ENCODE measurements around the gene KDM3B.

DNA sequence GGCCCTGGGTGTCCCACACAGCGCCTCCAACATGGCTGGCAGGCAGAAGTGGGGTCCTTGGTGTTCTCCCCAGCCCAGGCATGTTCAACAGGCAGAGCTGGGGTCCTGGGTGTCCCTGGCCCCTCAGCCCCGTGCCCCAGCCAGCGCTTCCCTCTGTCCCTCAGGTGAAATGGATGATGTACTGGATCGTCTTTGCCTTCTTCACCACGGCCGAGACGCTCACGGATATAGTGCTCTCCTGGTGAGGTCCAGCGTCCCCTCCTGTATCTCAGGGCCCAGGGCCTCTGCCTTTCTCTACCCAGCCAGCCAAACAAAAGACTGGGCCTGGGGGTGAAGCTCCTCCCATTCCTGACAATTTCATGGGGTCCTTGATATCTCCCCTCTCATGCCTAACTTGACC lies 88.7 kb downstream of the KDM3B start:
- TF ChIP-seq POLR2AphosphoS5 (IDR thresholded peaks at IDR 0.05): no peak
- no peak for TF ChIP-seq CTCF (IDR thresholded peaks at IDR 0.05)
